WTC11 (cell line): ENCODE results near the gene NXT1. TPM values are rescaled to one million over a fixed set of nuclear protein-coding genes. Genes with fewer than 3 reads are reported as not detected.

Experiments used
- ATAC-seq: fragments of 200-7000 bp; cut with Tn5 transposase; 2 replicates; pipeline ENCODE4 v1.10.0; 2021; ENCODE audit warnings: mild to moderate bottlenecking, moderate library complexity
- CTCF ChIA-PET: fragments of 300-600 bp; sonication (Branson Sonifier 250); formaldehyde crosslinking; loops from one replicate; lab custom pipeline; 2021; ENCODE audit warnings: antibody characterized with exemption; lab: Charles Lee
- POLR2A ChIA-PET: fragments of 350-600 bp; sonication (Branson Sonifier 250); formaldehyde crosslinking; loops from one replicate; lab custom pipeline; 2021; ENCODE audit warnings: antibody characterized with exemption; lab: Charles Lee
- DNase-seq: peaks from one replicate; pipeline ENCODE4 v3.0.0; 2021; ENCODE audit warnings: low spot score
- H3K27ac Mint-ChIP-seq: 2 replicates; pipeline ENCODE4 v1.8.0; 2021; ENCODE audit warnings: mixed read lengths
- H3K27me3 Mint-ChIP-seq: 2 replicates; pipeline ENCODE4 v1.8.0; 2021; ENCODE audit warnings: low read depth, mild to moderate bottlenecking, moderate library complexity, mixed read lengths
- H3K36me3 Mint-ChIP-seq: 2 replicates; pipeline ENCODE4 v1.8.0; 2021; ENCODE audit warnings: mixed read lengths
- H3K4me1 Mint-ChIP-seq: 2 replicates; pipeline ENCODE4 v1.8.0; 2022; ENCODE audit warnings: mixed read lengths
- H3K4me3 Mint-ChIP-seq: 2 replicates; pipeline ENCODE4 v1.8.0; 2021; ENCODE audit warnings: mild to moderate bottlenecking, moderate library complexity, mixed read lengths
- H3K9me3 Mint-ChIP-seq: 2 replicates; pipeline ENCODE4 v1.8.0; 2021; ENCODE audit warnings: mixed read lengths
- ESRRA ChIP-seq: sonication (generic); formaldehyde crosslinking; IDR thresholded peaks from 2 replicates; pipeline ENCODE4 v1.8.1; 2022; ENCODE audit warnings: mild to moderate bottlenecking, missing genetic modification reagents, borderline replicate concordance
- ETV6 ChIP-seq: sonication (generic); formaldehyde crosslinking; IDR thresholded peaks from 2 replicates; pipeline ENCODE4 v1.8.1; 2022; ENCODE audit warnings: mild to moderate bottlenecking, missing genetic modification reagents
- GRHL2 ChIP-seq: fragments of 250-450 bp; sonication (Bioruptor Pico); IDR thresholded peaks from 2 replicates; pipeline ENCODE4 v1.8.0; 2022; ENCODE audit warnings: mild to moderate bottlenecking, moderate library complexity; ENCODE audit not compliant: insufficient replicate concordance, severe bottlenecking
- IRF2 ChIP-seq: sonication (generic); formaldehyde crosslinking; IDR thresholded peaks from 2 replicates; pipeline ENCODE4 v1.8.0; 2022; ENCODE audit warnings: low read depth, missing genetic modification reagents, borderline replicate concordance
- NR3C1 ChIP-seq: sonication (generic); formaldehyde crosslinking; conservative IDR thresholded peaks from 2 replicates; pipeline ENCODE4 v1.8.1; 2023; ENCODE audit warnings: low read depth, mild to moderate bottlenecking, missing genetic modification reagents
- SP1 ChIP-seq: sonication (generic); formaldehyde crosslinking; conservative IDR thresholded peaks from 2 replicates; pipeline ENCODE4 v1.8.1; 2022; ENCODE audit warnings: missing genetic modification reagents
- ZNF138 ChIP-seq: sonication (generic); formaldehyde crosslinking; conservative IDR thresholded peaks from 2 replicates; pipeline ENCODE4 v1.8.1; 2022; ENCODE audit warnings: mild to moderate bottlenecking, moderate library complexity, missing genetic modification reagents
- total RNA-seq: library from RNA; stranded (reverse); gene quantifications from 3 replicates; pipeline ENCODE4 v1.2.3, GENCODE V29; 2021
- TF ChIP-seq, protein P1 (sequence below): sonication (generic); formaldehyde crosslinking; conservative IDR thresholded peaks from 2 replicates; pipeline ENCODE4 v1.8.1; 2022; ENCODE audit warnings: mild to moderate bottlenecking, missing genetic modification reagents
- TF ChIP-seq, protein P2 (sequence below): sonication (generic); formaldehyde crosslinking; IDR thresholded peaks from 2 replicates; pipeline ENCODE4 v1.8.1; 2023; ENCODE audit warnings: mild to moderate bottlenecking, moderate library complexity, missing genetic modification reagents
- TF ChIP-seq, protein P3 (sequence below): sonication (generic); formaldehyde crosslinking; IDR thresholded peaks from 2 replicates; pipeline ENCODE4 v1.8.1; 2022; ENCODE audit warnings: low read depth, missing genetic modification reagents, borderline replicate concordance
- TF ChIP-seq, protein P4 (sequence below): fragments of 250-450 bp; sonication (Bioruptor Pico); IDR thresholded peaks from 2 replicates; pipeline ENCODE4 v2.1.2; 2022; ENCODE audit warnings: mild to moderate bottlenecking, moderate library complexity
- TF ChIP-seq, protein P5 (sequence below): sonication (generic); formaldehyde crosslinking; IDR thresholded peaks from 2 replicates; pipeline ENCODE4 v1.8.1; 2023; ENCODE audit warnings: mild to moderate bottlenecking, missing genetic modification reagents

NXT1 gene
- total RNA-seq, 1 experiment from 2014 or later: 18.8 TPM

DNA sequence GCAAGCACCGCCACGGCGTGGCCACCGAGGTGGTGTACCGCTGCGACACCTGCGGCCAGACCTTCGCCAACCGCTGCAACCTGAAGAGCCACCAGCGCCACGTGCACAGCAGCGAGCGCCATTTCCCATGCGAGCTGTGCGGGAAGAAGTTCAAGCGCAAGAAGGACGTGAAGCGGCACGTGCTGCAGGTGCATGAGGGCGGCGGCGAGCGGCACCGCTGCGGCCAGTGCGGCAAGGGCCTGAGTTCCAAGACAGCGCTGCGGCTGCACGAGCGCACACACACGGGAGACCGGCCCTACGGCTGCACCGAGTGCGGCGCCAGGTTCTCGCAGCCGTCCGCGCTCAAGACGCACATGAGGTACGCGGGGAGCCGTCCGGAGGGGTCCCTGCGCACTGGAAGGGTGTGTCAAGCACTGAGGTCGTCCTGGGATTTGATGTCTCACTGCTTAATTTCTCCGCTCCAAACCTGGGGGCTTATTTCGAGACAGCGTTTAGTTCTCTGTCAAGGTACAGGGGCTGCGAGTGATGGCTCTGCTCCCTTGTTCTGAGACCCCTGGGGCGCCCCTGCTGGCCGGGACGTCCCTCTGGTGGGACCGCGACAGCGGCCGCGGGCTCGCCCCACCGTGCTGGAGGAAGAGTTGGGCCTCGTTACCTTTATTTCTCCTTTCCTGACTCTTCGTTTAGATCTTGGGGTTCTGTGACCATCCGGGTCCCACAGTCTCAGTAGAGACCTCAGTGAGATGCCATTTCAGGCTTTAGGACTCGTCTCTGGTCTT is 15.0 kb downstream of the NXT1 start:
- ChIA-PET POLR2A (no interaction called here), CTCF (no interaction called here)

DNA sequence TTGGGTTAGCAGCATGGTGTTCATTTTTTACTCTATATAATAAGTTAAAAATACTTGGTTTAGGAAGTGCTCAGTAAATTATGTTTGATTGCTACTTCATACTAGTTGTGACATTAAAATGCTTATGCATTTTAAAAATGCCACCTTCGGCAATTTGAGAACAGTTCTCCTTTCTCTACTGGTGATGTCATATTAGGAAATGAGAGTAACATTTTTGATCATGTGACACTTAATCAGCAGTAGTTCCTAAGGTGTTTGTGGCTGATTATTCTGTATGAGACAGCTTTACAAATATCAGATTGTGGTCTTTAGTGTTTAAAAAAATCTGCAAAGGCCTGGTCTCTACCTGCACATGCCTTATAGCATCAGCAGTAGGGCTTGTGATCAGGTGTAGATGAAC is 15.8 kb downstream of the NXT1 start:
- H3K27me3 Mint-ChIP-seq: no peaks in the 10 kb centered on the region
- POLR2A ChIA-PET: no interaction called here
- H3K36me3 Mint-ChIP-seq: peaks cover 41% of the 10 kb centered on the region
- H3K9me3 Mint-ChIP-seq: no peaks in the 10 kb centered on the region
- DNase-seq (no peak), ATAC-seq (no peak)
- TF ChIP-seq, protein P1, sequence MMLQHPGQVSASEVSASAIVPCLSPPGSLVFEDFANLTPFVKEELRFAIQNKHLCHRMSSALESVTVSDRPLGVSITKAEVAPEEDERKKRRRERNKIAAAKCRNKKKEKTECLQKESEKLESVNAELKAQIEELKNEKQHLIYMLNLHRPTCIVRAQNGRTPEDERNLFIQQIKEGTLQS: no peak
- TF ChIP-seq, protein P2, sequence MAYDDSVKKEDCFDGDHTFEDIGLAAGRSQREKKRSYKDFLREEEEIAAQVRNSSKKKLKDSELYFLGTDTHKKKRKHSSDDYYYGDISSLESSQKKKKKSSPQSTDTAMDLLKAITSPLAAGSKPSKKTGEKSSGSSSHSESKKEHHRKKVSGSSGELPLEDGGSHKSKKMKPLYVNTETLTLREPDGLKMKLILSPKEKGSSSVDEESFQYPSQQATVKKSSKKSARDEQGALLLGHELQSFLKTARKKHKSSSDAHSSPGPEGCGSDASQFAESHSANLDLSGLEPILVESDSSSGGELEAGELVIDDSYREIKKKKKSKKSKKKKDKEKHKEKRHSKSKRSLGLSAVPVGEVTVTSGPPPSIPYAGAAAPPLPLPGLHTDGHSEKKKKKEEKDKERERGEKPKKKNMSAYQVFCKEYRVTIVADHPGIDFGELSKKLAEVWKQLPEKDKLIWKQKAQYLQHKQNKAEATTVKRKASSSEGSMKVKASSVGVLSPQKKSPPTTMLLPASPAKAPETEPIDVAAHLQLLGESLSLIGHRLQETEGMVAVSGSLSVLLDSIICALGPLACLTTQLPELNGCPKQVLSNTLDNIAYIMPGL (CRISPR knock-in tag): no peak
- no peak for TF ChIP-seq SP1
- TF ChIP-seq, protein P3, sequence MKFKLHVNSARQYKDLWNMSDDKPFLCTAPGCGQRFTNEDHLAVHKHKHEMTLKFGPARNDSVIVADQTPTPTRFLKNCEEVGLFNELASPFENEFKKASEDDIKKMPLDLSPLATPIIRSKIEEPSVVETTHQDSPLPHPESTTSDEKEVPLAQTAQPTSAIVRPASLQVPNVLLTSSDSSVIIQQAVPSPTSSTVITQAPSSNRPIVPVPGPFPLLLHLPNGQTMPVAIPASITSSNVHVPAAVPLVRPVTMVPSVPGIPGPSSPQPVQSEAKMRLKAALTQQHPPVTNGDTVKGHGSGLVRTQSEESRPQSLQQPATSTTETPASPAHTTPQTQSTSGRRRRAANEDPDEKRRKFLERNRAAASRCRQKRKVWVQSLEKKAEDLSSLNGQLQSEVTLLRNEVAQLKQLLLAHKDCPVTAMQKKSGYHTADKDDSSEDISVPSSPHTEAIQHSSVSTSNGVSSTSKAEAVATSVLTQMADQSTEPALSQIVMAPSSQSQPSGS: no peak
- TF ChIP-seq, protein P4, sequence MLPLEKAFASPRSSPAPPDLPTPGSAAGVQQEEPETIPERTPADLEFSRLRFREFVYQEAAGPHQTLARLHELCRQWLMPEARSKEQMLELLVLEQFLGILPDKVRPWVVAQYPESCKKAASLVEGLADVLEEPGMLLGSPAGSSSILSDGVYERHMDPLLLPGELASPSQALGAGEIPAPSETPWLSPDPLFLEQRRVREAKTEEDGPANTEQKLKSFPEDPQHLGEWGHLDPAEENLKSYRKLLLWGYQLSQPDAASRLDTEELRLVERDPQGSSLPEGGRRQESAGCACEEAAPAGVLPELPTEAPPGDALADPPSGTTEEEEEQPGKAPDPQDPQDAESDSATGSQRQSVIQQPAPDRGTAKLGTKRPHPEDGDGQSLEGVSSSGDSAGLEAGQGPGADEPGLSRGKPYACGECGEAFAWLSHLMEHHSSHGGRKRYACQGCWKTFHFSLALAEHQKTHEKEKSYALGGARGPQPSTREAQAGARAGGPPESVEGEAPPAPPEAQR: no peak
- no peak overlapping the region for H3K4me3 Mint-ChIP-seq
- H3K4me1 Mint-ChIP-seq: peaks cover 12% of the 10 kb centered on the region
- H3K27ac Mint-ChIP-seq: peak overlapping the region; percentile 74; the same call in 1 of the 2 replicates
- CTCF ChIA-PET: no interaction called here

More for the DNA sequence above, 15.0 kb downstream of the NXT1 start:
- DNase-seq (no peak), ATAC-seq (no peak)
- peaks cover 33% of the 10 kb centered on the region for H3K36me3 Mint-ChIP-seq
- H3K9me3 Mint-ChIP-seq: no peaks in the 10 kb centered on the region
- H3K4me3 Mint-ChIP-seq: no peak overlapping the region
- no peak for TF ChIP-seq ETV6 (CRISPR knock-in tag)
- TF ChIP-seq, protein P1: 0 out of 2 replicates have a peak, but pooled peaks have one; percentile 27
- H3K4me1 Mint-ChIP-seq: peaks cover 18% of the 10 kb centered on the region
- H3K27me3 Mint-ChIP-seq: no peaks in the 10 kb centered on the region
- H3K27ac Mint-ChIP-seq: 0 out of 2 replicates have a peak overlapping the region, but pooled peaks have one; percentile 84

DNA sequence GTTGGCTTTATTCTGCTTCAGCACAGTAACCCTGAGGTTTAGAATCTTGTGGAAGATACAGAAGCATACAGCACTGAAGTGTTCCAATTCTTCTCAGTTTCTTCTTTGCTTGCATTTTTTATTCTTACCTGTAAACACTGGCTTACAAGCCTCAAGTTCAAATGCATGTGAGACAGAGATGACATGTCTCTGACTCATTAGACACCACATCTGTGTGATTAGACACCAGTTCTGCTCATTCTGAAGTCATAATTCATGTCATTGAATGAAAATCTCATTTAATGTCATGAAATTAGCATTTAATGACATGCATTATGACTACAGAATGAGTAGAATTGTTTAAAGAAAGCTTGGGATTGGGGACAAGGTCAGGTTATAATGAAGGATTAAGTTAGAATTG is 17.2 kb downstream of the NXT1 start:
- Mint-ChIP-seq H3K27ac (no peak overlapping the region), H3K4me3 (no peak overlapping the region), H3K36me3 (peaks cover 49% of the 10 kb centered on the region), H3K27me3 (no peaks in the 10 kb centered on the region), H3K4me1 (peaks cover 12% of the 10 kb centered on the region), H3K9me3 (no peaks in the 10 kb centered on the region)
- no peak for DNase-seq
- POLR2A ChIA-PET: no interaction called here
- ATAC-seq: no peak
- TF ChIP-seq IRF2: no peak
- no peak for TF ChIP-seq ESRRA (CRISPR knock-in tag)
- TF ChIP-seq NR3C1 (CRISPR knock-in tag): no peak
- TF ChIP-seq GRHL2 (CRISPR knock-in tag): no peak
- no peak for TF ChIP-seq ZNF138
- TF ChIP-seq, protein P5, sequence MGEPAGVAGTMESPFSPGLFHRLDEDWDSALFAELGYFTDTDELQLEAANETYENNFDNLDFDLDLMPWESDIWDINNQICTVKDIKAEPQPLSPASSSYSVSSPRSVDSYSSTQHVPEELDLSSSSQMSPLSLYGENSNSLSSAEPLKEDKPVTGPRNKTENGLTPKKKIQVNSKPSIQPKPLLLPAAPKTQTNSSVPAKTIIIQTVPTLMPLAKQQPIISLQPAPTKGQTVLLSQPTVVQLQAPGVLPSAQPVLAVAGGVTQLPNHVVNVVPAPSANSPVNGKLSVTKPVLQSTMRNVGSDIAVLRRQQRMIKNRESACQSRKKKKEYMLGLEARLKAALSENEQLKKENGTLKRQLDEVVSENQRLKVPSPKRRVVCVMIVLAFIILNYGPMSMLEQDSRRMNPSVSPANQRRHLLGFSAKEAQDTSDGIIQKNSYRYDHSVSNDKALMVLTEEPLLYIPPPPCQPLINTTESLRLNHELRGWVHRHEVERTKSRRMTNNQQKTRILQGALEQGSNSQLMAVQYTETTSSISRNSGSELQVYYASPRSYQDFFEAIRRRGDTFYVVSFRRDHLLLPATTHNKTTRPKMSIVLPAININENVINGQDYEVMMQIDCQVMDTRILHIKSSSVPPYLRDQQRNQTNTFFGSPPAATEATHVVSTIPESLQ (CRISPR knock-in tag): no peak
- CTCF ChIA-PET: no interaction called here
